ENCODE data around the gene ASZ1.

Gene ASZ1

GRCh38 chr7:117405519-117405918 is 21.8 kb downstream of the ASZ1 start:
- no peaks in the 10 kb centered on the region for H3K4me1 ChIP-seq (ENCODE audit: control insufficient read depth, insufficient read depth, low read length, poor library complexity, severe bottlenecking)
- H3K27me3 ChIP-seq (replicated peaks; ENCODE audit: control insufficient read depth, insufficient read depth, low read length, poor library complexity, severe bottlenecking): no peaks in the 10 kb centered on the region
- H3K27ac ChIP-seq (ENCODE audit: insufficient read depth, low read length, poor library complexity, severe bottlenecking): no peak overlapping the region
- no peaks in the 10 kb centered on the region for H3K9me3 ChIP-seq (ENCODE audit: control insufficient read depth, low read length)
- DNase-seq: no peak
- no peak overlapping the region for H3K4me3 ChIP-seq (ENCODE audit: insufficient read depth, low read depth, low read length, poor library complexity, severe bottlenecking)
- no peaks in the 10 kb centered on the region for H3K36me3 ChIP-seq (ENCODE audit: control insufficient read depth, insufficient read depth, low read length)

GRCh38 chr7:117403737-117404136 is 23.6 kb downstream of the ASZ1 start:
- no peak overlapping the region for H3K4me3 ChIP-seq (ENCODE audit: insufficient read depth, low read depth, low read length, poor library complexity, severe bottlenecking)
- H3K9me3 ChIP-seq (ENCODE audit: control insufficient read depth, low read length): no peaks in the 10 kb centered on the region
- DNase-seq: no peak
- no peaks in the 10 kb centered on the region for H3K4me1 ChIP-seq (ENCODE audit: control insufficient read depth, insufficient read depth, low read length, poor library complexity, severe bottlenecking)
- no peak overlapping the region for H3K27ac ChIP-seq (ENCODE audit: insufficient read depth, low read length, poor library complexity, severe bottlenecking)
- no peaks in the 10 kb centered on the region for H3K27me3 ChIP-seq (replicated peaks; ENCODE audit: control insufficient read depth, insufficient read depth, low read length, poor library complexity, severe bottlenecking)
- H3K36me3 ChIP-seq (ENCODE audit: control insufficient read depth, insufficient read depth, low read length): no peaks in the 10 kb centered on the region

- H3K9me3 ChIP-seq (ENCODE audit: control insufficient read depth, low read length): no peaks in the 10 kb centered on the region
- no peak overlapping the region for H3K27ac ChIP-seq (ENCODE audit: insufficient read depth, low read length, poor library complexity, severe bottlenecking)
- DNase-seq: no peak
- no peaks in the 10 kb centered on the region for H3K27me3 ChIP-seq (replicated peaks; ENCODE audit: control insufficient read depth, insufficient read depth, low read length, poor library complexity, severe bottlenecking)
- H3K4me3 ChIP-seq (ENCODE audit: insufficient read depth, low read depth, low read length, poor library complexity, severe bottlenecking): no peak overlapping the region
- H3K4me1 ChIP-seq (ENCODE audit: control insufficient read depth, insufficient read depth, low read length, poor library complexity, severe bottlenecking): no peaks in the 10 kb centered on the region
- no peaks in the 10 kb centered on the region for H3K36me3 ChIP-seq (ENCODE audit: control insufficient read depth, insufficient read depth, low read length)
Measured at GRCh38 chr7:117402109-117402508, 25.2 kb downstream of the ASZ1 start.

- no peaks in the 10 kb centered on the region for H3K27me3 ChIP-seq (replicated peaks; ENCODE audit: control insufficient read depth, insufficient read depth, low read length, poor library complexity, severe bottlenecking)
- H3K36me3 ChIP-seq (ENCODE audit: control insufficient read depth, insufficient read depth, low read length): no peaks in the 10 kb centered on the region
- H3K4me1 ChIP-seq (ENCODE audit: control insufficient read depth, insufficient read depth, low read length, poor library complexity, severe bottlenecking): no peaks in the 10 kb centered on the region
- H3K27ac ChIP-seq (ENCODE audit: insufficient read depth, low read length, poor library complexity, severe bottlenecking): no peak overlapping the region
- no peaks in the 10 kb centered on the region for H3K9me3 ChIP-seq (ENCODE audit: control insufficient read depth, low read length)
- H3K4me3 ChIP-seq (ENCODE audit: insufficient read depth, low read depth, low read length, poor library complexity, severe bottlenecking): no peak overlapping the region
- no peak for DNase-seq
Measured at GRCh38 chr7:117401293-117402002, 25.8 kb downstream of the ASZ1 start.

GRCh38 chr7:117399820-117400422 is 27.4 kb downstream of the ASZ1 start:
- no peaks in the 10 kb centered on the region for H3K4me1 ChIP-seq (ENCODE audit: control insufficient read depth, insufficient read depth, low read length, poor library complexity, severe bottlenecking)
- no peaks in the 10 kb centered on the region for H3K27me3 ChIP-seq (replicated peaks; ENCODE audit: control insufficient read depth, insufficient read depth, low read length, poor library complexity, severe bottlenecking)
- DNase-seq: no peak
- no peak overlapping the region for H3K27ac ChIP-seq (ENCODE audit: insufficient read depth, low read length, poor library complexity, severe bottlenecking)
- no peak overlapping the region for H3K4me3 ChIP-seq (ENCODE audit: insufficient read depth, low read depth, low read length, poor library complexity, severe bottlenecking)
- no peaks in the 10 kb centered on the region for H3K36me3 ChIP-seq (ENCODE audit: control insufficient read depth, insufficient read depth, low read length)
- no peaks in the 10 kb centered on the region for H3K9me3 ChIP-seq (ENCODE audit: control insufficient read depth, low read length)

- H3K4me3 ChIP-seq (ENCODE audit: insufficient read depth, low read depth, low read length, poor library complexity, severe bottlenecking): no peak overlapping the region
- DNase-seq: no peak
- H3K4me1 ChIP-seq (ENCODE audit: control insufficient read depth, insufficient read depth, low read length, poor library complexity, severe bottlenecking): no peaks in the 10 kb centered on the region
- no peaks in the 10 kb centered on the region for H3K9me3 ChIP-seq (ENCODE audit: control insufficient read depth, low read length)
- no peaks in the 10 kb centered on the region for H3K27me3 ChIP-seq (replicated peaks; ENCODE audit: control insufficient read depth, insufficient read depth, low read length, poor library complexity, severe bottlenecking)
- no peaks in the 10 kb centered on the region for H3K36me3 ChIP-seq (ENCODE audit: control insufficient read depth, insufficient read depth, low read length)
- H3K27ac ChIP-seq (ENCODE audit: insufficient read depth, low read length, poor library complexity, severe bottlenecking): no peak overlapping the region
Measured at GRCh38 chr7:117395743-117396142, 31.6 kb downstream of the ASZ1 start.

- H3K9me3 ChIP-seq (ENCODE audit: control insufficient read depth, low read length): no peaks in the 10 kb centered on the region
- H3K27ac ChIP-seq (ENCODE audit: insufficient read depth, low read length, poor library complexity, severe bottlenecking): no peak overlapping the region
- H3K27me3 ChIP-seq (replicated peaks; ENCODE audit: control insufficient read depth, insufficient read depth, low read length, poor library complexity, severe bottlenecking): no peaks in the 10 kb centered on the region
- no peaks in the 10 kb centered on the region for H3K36me3 ChIP-seq (ENCODE audit: control insufficient read depth, insufficient read depth, low read length)
- no peak for DNase-seq
- no peak overlapping the region for H3K4me3 ChIP-seq (ENCODE audit: insufficient read depth, low read depth, low read length, poor library complexity, severe bottlenecking)
- H3K4me1 ChIP-seq (ENCODE audit: control insufficient read depth, insufficient read depth, low read length, poor library complexity, severe bottlenecking): no peaks in the 10 kb centered on the region
Measured at GRCh38 chr7:117393781-117394180, 33.5 kb downstream of the ASZ1 start.

GRCh38 chr7:117389871-117390270 is 37.4 kb downstream of the ASZ1 start:
- no peaks in the 10 kb centered on the region for H3K9me3 ChIP-seq (ENCODE audit: control insufficient read depth, low read length)
- no peak overlapping the region for H3K4me3 ChIP-seq (ENCODE audit: insufficient read depth, low read depth, low read length, poor library complexity, severe bottlenecking)
- no peaks in the 10 kb centered on the region for H3K27me3 ChIP-seq (replicated peaks; ENCODE audit: control insufficient read depth, insufficient read depth, low read length, poor library complexity, severe bottlenecking)
- no peaks in the 10 kb centered on the region for H3K36me3 ChIP-seq (ENCODE audit: control insufficient read depth, insufficient read depth, low read length)
- no peaks in the 10 kb centered on the region for H3K4me1 ChIP-seq (ENCODE audit: control insufficient read depth, insufficient read depth, low read length, poor library complexity, severe bottlenecking)
- H3K27ac ChIP-seq (ENCODE audit: insufficient read depth, low read length, poor library complexity, severe bottlenecking): no peak overlapping the region
- no peak for DNase-seq

- no peaks in the 10 kb centered on the region for H3K36me3 ChIP-seq (ENCODE audit: control insufficient read depth, insufficient read depth, low read length)
- H3K4me1 ChIP-seq (ENCODE audit: control insufficient read depth, insufficient read depth, low read length, poor library complexity, severe bottlenecking): no peaks in the 10 kb centered on the region
- H3K27ac ChIP-seq (ENCODE audit: insufficient read depth, low read length, poor library complexity, severe bottlenecking): no peak overlapping the region
- no peak for DNase-seq
- no peaks in the 10 kb centered on the region for H3K27me3 ChIP-seq (replicated peaks; ENCODE audit: control insufficient read depth, insufficient read depth, low read length, poor library complexity, severe bottlenecking)
- no peaks in the 10 kb centered on the region for H3K9me3 ChIP-seq (ENCODE audit: control insufficient read depth, low read length)
- no peak overlapping the region for H3K4me3 ChIP-seq (ENCODE audit: insufficient read depth, low read depth, low read length, poor library complexity, severe bottlenecking)
Measured at GRCh38 chr7:117386110-117386706, 41.1 kb downstream of the ASZ1 start.

- Histone ChIP-seq H3K27me3 (replicated peaks; ENCODE audit: control insufficient read depth, insufficient read depth, low read length, poor library complexity, severe bottlenecking) (no peaks in the 10 kb centered on the region), H3K4me1 (ENCODE audit: control insufficient read depth, insufficient read depth, low read length, poor library complexity, severe bottlenecking) (no peaks in the 10 kb centered on the region), H3K9me3 (ENCODE audit: control insufficient read depth, low read length) (no peaks in the 10 kb centered on the region), H3K27ac (ENCODE audit: insufficient read depth, low read length, poor library complexity, severe bottlenecking) (no peak overlapping the region), H3K4me3 (ENCODE audit: insufficient read depth, low read depth, low read length, poor library complexity, severe bottlenecking) (no peak overlapping the region), H3K36me3 (ENCODE audit: control insufficient read depth, insufficient read depth, low read length) (no peaks in the 10 kb centered on the region)
- no peak for DNase-seq
Measured at GRCh38 chr7:117385363-117386109, 41.8 kb downstream of the ASZ1 start.

Data from effector memory CD4-positive, alpha-beta T cell (primary cell).